ENCODE results near the gene PGR. TPM values are rescaled to one million over a fixed set of nuclear protein-coding genes. Genes with fewer than 3 reads are reported as not detected.

PGR gene
- total RNA-seq, 1 donor from 2014 or later = 1.9 TPM

DNA sequence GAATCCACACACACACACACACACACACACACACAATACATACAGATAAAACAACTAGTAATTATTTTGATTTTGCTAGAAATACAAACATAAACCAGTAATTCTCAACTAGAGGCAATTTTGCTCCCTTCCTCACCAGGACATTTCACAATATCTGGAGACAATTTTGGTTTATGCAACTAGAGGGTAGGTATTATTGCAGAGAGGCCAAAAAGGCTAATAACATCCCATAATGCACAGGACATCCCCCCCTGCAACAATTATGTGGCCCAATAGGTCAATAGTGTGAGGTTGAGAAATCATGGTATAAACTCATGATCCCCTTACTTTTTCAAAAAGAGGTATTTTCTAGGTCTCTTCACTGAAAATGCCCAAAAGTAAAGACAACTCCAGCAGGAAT, 29.0 kb downstream of the PGR start:
- Histone ChIP-seq H3K4me3 (no peak overlapping the region), H3K9me3 (no peaks in the 10 kb centered on the region), H3K27ac (no peak overlapping the region), H3K36me3 (no peaks in the 10 kb centered on the region), H3K4me1 (no peaks in the 10 kb centered on the region), H3K27me3 (ENCODE audit: low read depth) (no peaks in the 10 kb centered on the region)
- intact Hi-C loops (cut with DNase I) = no loop called here
- no peak for DNase-seq
- ATAC-seq = no peak
- TF ChIP-seq, protein P1, sequence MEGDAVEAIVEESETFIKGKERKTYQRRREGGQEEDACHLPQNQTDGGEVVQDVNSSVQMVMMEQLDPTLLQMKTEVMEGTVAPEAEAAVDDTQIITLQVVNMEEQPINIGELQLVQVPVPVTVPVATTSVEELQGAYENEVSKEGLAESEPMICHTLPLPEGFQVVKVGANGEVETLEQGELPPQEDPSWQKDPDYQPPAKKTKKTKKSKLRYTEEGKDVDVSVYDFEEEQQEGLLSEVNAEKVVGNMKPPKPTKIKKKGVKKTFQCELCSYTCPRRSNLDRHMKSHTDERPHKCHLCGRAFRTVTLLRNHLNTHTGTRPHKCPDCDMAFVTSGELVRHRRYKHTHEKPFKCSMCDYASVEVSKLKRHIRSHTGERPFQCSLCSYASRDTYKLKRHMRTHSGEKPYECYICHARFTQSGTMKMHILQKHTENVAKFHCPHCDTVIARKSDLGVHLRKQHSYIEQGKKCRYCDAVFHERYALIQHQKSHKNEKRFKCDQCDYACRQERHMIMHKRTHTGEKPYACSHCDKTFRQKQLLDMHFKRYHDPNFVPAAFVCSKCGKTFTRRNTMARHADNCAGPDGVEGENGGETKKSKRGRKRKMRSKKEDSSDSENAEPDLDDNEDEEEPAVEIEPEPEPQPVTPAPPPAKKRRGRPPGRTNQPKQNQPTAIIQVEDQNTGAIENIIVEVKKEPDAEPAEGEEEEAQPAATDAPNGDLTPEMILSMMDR (IDR thresholded peaks at IDR 0.05) = no peak

DNA sequence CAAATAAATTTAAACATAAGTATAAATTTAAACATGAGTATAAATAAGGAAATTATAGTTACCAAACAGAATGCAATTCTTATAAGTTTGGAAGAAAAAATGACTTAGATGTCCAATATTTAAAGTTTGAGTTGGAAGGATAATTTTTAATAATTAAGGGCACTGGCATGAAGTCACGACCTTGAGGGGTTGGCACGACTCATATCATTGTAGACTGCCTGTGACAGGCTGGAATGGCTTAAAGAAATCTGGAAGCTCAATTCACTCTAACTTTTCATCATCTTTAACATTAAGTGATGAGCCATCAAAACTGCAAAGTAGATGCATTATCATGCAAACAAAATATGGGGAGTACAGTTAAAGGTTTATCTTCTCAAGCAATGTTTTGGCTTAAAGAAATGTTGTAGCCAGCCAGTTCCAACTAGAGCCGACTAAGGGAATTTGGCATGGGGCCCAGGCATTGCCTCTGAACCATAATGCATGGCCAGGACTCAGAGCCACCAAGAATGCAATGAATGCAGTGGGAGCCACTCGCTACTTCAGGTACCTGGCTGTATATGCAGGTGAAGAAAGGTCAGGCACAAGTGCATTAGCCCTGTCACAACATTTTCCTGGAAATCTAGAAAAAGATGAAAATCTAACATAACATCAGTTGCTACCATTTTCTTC, 33.4 kb downstream of the PGR start:
- no peaks in the 10 kb centered on the region for H3K9me3 ChIP-seq
- ATAC-seq = no peak
- TF ChIP-seq, protein P1 (IDR thresholded peaks at IDR 0.05) = no peak
- H3K4me1 ChIP-seq = no peaks in the 10 kb centered on the region
- H3K27me3 ChIP-seq (ENCODE audit: low read depth) = no peaks in the 10 kb centered on the region
- intact Hi-C loops (cut with DNase I) = no loop called here
- no peaks in the 10 kb centered on the region for H3K36me3 ChIP-seq
- H3K4me3 ChIP-seq = no peak overlapping the region
- H3K27ac ChIP-seq = no peak overlapping the region
- DNase-seq = no peak

GRCh38 chr11:101091781-101092180, 37.8 kb downstream of the PGR start:
- Histone ChIP-seq H3K27me3 (ENCODE audit: low read depth) (no peaks in the 10 kb centered on the region), H3K4me1 (no peaks in the 10 kb centered on the region), H3K36me3 (no peaks in the 10 kb centered on the region), H3K9me3 (no peaks in the 10 kb centered on the region), H3K4me3 (no peak overlapping the region), H3K27ac (no peak overlapping the region)
- ATAC-seq = no peak
- intact Hi-C loops (cut with DNase I) = no loop called here
- DNase-seq = no peak
- TF ChIP-seq, protein P1 (IDR thresholded peaks at IDR 0.05) = no peak

- Histone ChIP-seq H3K4me3 (no peak overlapping the region), H3K27ac (no peak overlapping the region), H3K4me1 (no peaks in the 10 kb centered on the region), H3K9me3 (no peaks in the 10 kb centered on the region), H3K36me3 (no peaks in the 10 kb centered on the region), H3K27me3 (ENCODE audit: low read depth) (no peaks in the 10 kb centered on the region)
- TF ChIP-seq, protein P1 (IDR thresholded peaks at IDR 0.05) = no peak
- DNase-seq (no peak), ATAC-seq (no peak)
- intact Hi-C loops (cut with DNase I) = no loop called here
These were observed 38.8 kb downstream of the PGR start for GRCh38 chr11:101090679-101091270.

GRCh38 chr11:101083335-101083734, 46.3 kb downstream of the PGR start:
- no peaks in the 10 kb centered on the region for H3K27me3 ChIP-seq (ENCODE audit: low read depth)
- no peaks in the 10 kb centered on the region for H3K36me3 ChIP-seq
- no peak overlapping the region for H3K27ac ChIP-seq
- intact Hi-C loops (cut with DNase I) = no loop called here
- no peak for ATAC-seq
- no peak for DNase-seq
- TF ChIP-seq, protein P1 (IDR thresholded peaks at IDR 0.05) = no peak
- H3K4me3 ChIP-seq = no peak overlapping the region
- H3K4me1 ChIP-seq = no peaks in the 10 kb centered on the region
- peaks cover 11% of the 10 kb centered on the region for H3K9me3 ChIP-seq
